Hepatocyte (in vitro differentiated cells): ENCODE results near the gene TTLL7. TPM values are rescaled to one million over a fixed set of nuclear protein-coding genes. Genes with fewer than 3 reads are reported as not detected.

Experiments used
- DNase-seq: peaks from one replicate; pipeline ENCODE4 v3.0.0-alpha.2; 2016; ENCODE audit warnings: low spot score
- H2AFZ ChIP-seq: fragments of 200-600 bp; sonication (generic); 2 replicates; pipeline ENCODE4 v1.6.0; 2016; ENCODE audit warnings: antibody characterized with exemption, mild to moderate bottlenecking
- H3K27ac ChIP-seq: fragments of 200-600 bp; sonication (generic); 2 replicates; pipeline ENCODE4 v1.5.1; 2016; ENCODE audit warnings: mild to moderate bottlenecking
- H3K27me3 ChIP-seq: fragments of 200-600 bp; sonication (generic); 2 replicates; pipeline ENCODE4 v1.6.1; 2016
- H3K36me3 ChIP-seq: fragments of 200-600 bp; sonication (generic); replicated peaks from 2 replicates; pipeline ENCODE4 v1.5.1; 2016; ENCODE audit warnings: low read depth; ENCODE audit not compliant: insufficient read depth
- H3K4me1 ChIP-seq: fragments of 200-600 bp; sonication (generic); 2 replicates; pipeline ENCODE4 v1.5.1; 2016; ENCODE audit warnings: mild to moderate bottlenecking, moderate library complexity; ENCODE audit not compliant: insufficient read depth
- H3K4me2 ChIP-seq: fragments of 200-600 bp; sonication (generic); 2 replicates; pipeline ENCODE4 v1.6.0; 2016
- H3K4me3 ChIP-seq: fragments of 200-600 bp; sonication (generic); 2 replicates; pipeline ENCODE4 v1.5.1; 2016; ENCODE audit warnings: mild to moderate bottlenecking
- H3K79me2 ChIP-seq: fragments of 200-600 bp; sonication (generic); 2 replicates; pipeline ENCODE4 v1.6.0; 2017; ENCODE audit warnings: mild to moderate bottlenecking
- H3K9me2 ChIP-seq: fragments of 200-600 bp; sonication (generic); replicated peaks from 2 replicates; pipeline ENCODE4 v1.6.0; 2017; ENCODE audit warnings: mild to moderate bottlenecking; ENCODE audit not compliant: insufficient read depth
- H3K9me3 ChIP-seq: fragments of 200-600 bp; sonication (generic); 2 replicates; pipeline ENCODE4 v1.5.1; 2016; ENCODE audit warnings: low read depth, mild to moderate bottlenecking
- H4K20me1 ChIP-seq: fragments of 200-600 bp; sonication (generic); 2 replicates; pipeline ENCODE4 v1.6.0; 2016; ENCODE audit warnings: mild to moderate bottlenecking; ENCODE audit not compliant: insufficient read depth, poor library complexity, severe bottlenecking
- EZH2 ChIP-seq: fragments of 200-600 bp; sonication (generic); IDR thresholded peaks from 2 replicates; pipeline ENCODE4 v1.6.1; 2016; ENCODE audit warnings: antibody characterized with exemption, mild to moderate bottlenecking, borderline replicate concordance
- EZH2phosphoT487 ChIP-seq: fragments of 200-600 bp; sonication (generic); IDR thresholded peaks from one replicate; pipeline ENCODE4 v1.6.1; 2018; ENCODE audit warnings: antibody characterized with exemption, mild to moderate bottlenecking, low read depth, moderate library complexity; ENCODE audit not compliant: unreplicated experiment, severe bottlenecking
- WGBS: methylation state at CpG from one replicate; pipeline ENCODE4 v1.1.6; 2016; ENCODE audit warnings: low lambda C conversion rate; ENCODE audit errors: missing lambda C conversion rate; 5-methylcytosine and 5-hydroxymethylcytosine counted together
- polyA plus RNA-seq: library from polyadenylated mRNA; unstranded; fragments of >200 nt; fragmentation: Nextera tagmentation; extraction: Ambion mirVana; gene quantifications from 2 replicates; pipeline ENCODE4 v1.2.1, GENCODE V29; 2016
- total RNA-seq: library from RNA; depleted of rRNA; stranded (reverse); fragments of >200 nt; gene quantifications from 2 replicates; pipeline ENCODE4 v1.2.3, GENCODE V29; 2014
- TF ChIP-seq, protein P1 (sequence below): fragments of 200-600 bp; sonication (generic); IDR thresholded peaks from 2 replicates; pipeline ENCODE4 v1.5.1; 2016; ENCODE audit warnings: antibody characterized with exemption, mild to moderate bottlenecking; ENCODE audit not compliant: poor library complexity

The TTLL7 gene
- total and polyA plus RNA-seq, 2 experiments from 2014 or later, result 1.9 to 3.5 TPM

DNA sequence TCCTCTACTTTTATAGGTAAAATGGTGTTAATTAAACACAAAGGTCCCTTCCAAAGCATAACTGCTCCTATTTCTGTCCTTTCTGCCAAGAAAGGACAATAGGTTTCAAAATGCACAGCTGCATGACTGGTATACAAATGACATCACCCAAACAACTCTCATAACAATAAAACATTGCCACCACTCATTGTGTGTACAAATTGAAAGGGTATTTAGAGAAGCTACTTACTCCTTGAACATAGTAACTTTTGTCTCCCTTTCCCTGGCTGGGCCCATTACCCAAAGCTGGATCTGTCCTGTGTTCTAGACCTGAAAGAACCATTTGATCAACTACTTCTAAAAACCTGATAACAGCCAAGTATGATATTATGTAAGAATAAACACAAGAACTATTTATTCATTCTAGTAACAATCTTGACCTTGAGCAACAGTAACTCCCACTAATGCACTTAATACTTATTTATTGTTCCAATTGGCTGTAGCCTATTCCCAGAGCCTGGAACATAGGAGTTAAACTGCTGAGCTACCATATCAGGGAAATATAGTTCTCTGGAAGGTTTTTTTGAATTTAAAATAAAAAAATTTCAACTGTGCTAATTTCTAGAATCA, 38.2 kb downstream of the TTLL7 start:
- Histone ChIP-seq H3K9me2 (no peaks in the 10 kb centered on the region), H3K79me2 (no peaks in the 10 kb centered on the region)
- DNase-seq, result no peak

GRCh38 chr1:83959824-83960498, 39.0 kb downstream of the TTLL7 start:
- H3K4me3 ChIP-seq, result no peak overlapping the region
- no peaks in the 10 kb centered on the region for H3K9me2 ChIP-seq
- H4K20me1 ChIP-seq, result no peaks in the 10 kb centered on the region
- no peak overlapping the region for H2AFZ ChIP-seq
- DNase-seq, result no peak
- 100% methylated on average over 1 of the region's 1 CpG for WGBS
- H3K4me2 ChIP-seq, result no peak overlapping the region
- no peaks in the 10 kb centered on the region for H3K27me3 ChIP-seq
- H3K27ac ChIP-seq, result no peak overlapping the region
- H3K9me3 ChIP-seq, result no peaks in the 10 kb centered on the region
- TF ChIP-seq, protein P1, sequence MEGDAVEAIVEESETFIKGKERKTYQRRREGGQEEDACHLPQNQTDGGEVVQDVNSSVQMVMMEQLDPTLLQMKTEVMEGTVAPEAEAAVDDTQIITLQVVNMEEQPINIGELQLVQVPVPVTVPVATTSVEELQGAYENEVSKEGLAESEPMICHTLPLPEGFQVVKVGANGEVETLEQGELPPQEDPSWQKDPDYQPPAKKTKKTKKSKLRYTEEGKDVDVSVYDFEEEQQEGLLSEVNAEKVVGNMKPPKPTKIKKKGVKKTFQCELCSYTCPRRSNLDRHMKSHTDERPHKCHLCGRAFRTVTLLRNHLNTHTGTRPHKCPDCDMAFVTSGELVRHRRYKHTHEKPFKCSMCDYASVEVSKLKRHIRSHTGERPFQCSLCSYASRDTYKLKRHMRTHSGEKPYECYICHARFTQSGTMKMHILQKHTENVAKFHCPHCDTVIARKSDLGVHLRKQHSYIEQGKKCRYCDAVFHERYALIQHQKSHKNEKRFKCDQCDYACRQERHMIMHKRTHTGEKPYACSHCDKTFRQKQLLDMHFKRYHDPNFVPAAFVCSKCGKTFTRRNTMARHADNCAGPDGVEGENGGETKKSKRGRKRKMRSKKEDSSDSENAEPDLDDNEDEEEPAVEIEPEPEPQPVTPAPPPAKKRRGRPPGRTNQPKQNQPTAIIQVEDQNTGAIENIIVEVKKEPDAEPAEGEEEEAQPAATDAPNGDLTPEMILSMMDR, result no peak
- no peak for TF ChIP-seq EZH2
- no peak for TF ChIP-seq EZH2phosphoT487
- no peaks in the 10 kb centered on the region for H3K79me2 ChIP-seq
- no peaks in the 10 kb centered on the region for H3K36me3 ChIP-seq
- H3K4me1 ChIP-seq, result no peaks in the 10 kb centered on the region

More for the DNA sequence above, 38.2 kb downstream of the TTLL7 start:
- Histone ChIP-seq H3K27me3 (no peaks in the 10 kb centered on the region), H4K20me1 (no peaks in the 10 kb centered on the region), H3K9me3 (no peaks in the 10 kb centered on the region), H3K27ac (no peak overlapping the region), H3K4me2 (no peak overlapping the region), H3K4me1 (no peaks in the 10 kb centered on the region), H3K4me3 (no peak overlapping the region), H2AFZ (no peak overlapping the region), H3K36me3 (no peaks in the 10 kb centered on the region)
- TF ChIP-seq EZH2phosphoT487 (no peak), EZH2 (no peak)
- TF ChIP-seq, protein P1, result no peak

- no peak overlapping the region for H2AFZ ChIP-seq
- H3K9me2 ChIP-seq, result no peaks in the 10 kb centered on the region
- no peak overlapping the region for H3K27ac ChIP-seq
- no peaks in the 10 kb centered on the region for H3K36me3 ChIP-seq
- no peak overlapping the region for H3K4me2 ChIP-seq
- no peaks in the 10 kb centered on the region for H3K79me2 ChIP-seq
- no peak for TF ChIP-seq EZH2
- TF ChIP-seq, protein P1, result no peak
- TF ChIP-seq EZH2phosphoT487, result no peak
- H3K9me3 ChIP-seq, result no peaks in the 10 kb centered on the region
- no peak overlapping the region for H3K4me3 ChIP-seq
- H3K27me3 ChIP-seq, result no peaks in the 10 kb centered on the region
- no peaks in the 10 kb centered on the region for H4K20me1 ChIP-seq
- no peaks in the 10 kb centered on the region for H3K4me1 ChIP-seq
- DNase-seq, result no peak
Measured at GRCh38 chr1:83958704-83959103, 40.2 kb downstream of the TTLL7 start.
